Measurements from ENCODE around the gene PAQR8. TPM values are rescaled to one million over a fixed set of nuclear protein-coding genes. Genes with fewer than 3 reads are reported as not detected.

PAQR8 gene
- total and polyA plus RNA-seq, 2 of the 13 experiments (the other 11 are each of a cell fraction or from before 2014, with no cell fraction given): 37.7 to 50.7 TPM

DNA sequence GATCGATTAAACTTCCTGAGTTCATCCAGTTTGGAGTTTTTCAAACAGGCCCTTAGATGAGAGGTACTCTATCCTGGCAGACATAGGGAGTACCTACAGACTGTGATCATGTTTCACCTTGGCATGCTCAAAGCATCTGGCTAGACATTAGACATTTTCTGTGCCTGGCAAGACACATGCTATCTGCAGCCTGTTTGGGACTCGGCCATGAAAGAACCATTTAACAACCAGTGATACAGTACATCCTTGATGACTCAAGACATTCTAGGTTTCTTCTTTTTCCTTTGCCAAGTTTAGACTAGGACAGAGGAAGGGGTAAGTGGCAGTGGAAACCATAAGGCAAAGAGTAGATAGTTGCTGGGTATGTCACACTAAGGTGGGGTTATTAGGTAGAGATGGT is 15.4 kb upstream of the PAQR8 start:
- TF ChIP-seq, protein P1, sequence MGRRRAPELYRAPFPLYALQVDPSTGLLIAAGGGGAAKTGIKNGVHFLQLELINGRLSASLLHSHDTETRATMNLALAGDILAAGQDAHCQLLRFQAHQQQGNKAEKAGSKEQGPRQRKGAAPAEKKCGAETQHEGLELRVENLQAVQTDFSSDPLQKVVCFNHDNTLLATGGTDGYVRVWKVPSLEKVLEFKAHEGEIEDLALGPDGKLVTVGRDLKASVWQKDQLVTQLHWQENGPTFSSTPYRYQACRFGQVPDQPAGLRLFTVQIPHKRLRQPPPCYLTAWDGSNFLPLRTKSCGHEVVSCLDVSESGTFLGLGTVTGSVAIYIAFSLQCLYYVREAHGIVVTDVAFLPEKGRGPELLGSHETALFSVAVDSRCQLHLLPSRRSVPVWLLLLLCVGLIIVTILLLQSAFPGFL (CRISPR knock-in tag; IDR thresholded peaks at IDR 0.05): no peak
- TF ChIP-seq STAT5B (CRISPR knock-in tag; IDR thresholded peaks at IDR 0.05): no peak
- no peak for TF ChIP-seq SP1 (IDR thresholded peaks at IDR 0.05)
- no peak for TF ChIP-seq SP1 (CRISPR knock-in tag; IDR thresholded peaks at IDR 0.05)
- Histone ChIP-seq H3K4me1 (ENCODE audit: insufficient read depth, low read length) (peaks cover 20% of the 10 kb centered on the region), H3K9me3 (ENCODE audit: low read length) (no peaks in the 10 kb centered on the region), H3K4me3 (replicated peaks in 1 of 3; ENCODE audit: insufficient read depth in 1 of 3, low read depth in 2 of 3, low read length in 3 of 3) (no peak overlapping the region), H3K36me3 (replicated peaks in 1 of 2; ENCODE audit: control insufficient read depth in 1 of 2, insufficient read depth in 2 of 2, low read length in 2 of 2) (no peaks in the 10 kb centered on the region), H2AFZ (ENCODE audit: low read length) (no peak overlapping the region), H3K9ac (ENCODE audit: insufficient read depth, low read depth, low read length) (no peak overlapping the region), H3K27ac (ENCODE audit: extremely low read length, insufficient read depth, low read length) (no peak overlapping the region), H3K79me2 (ENCODE audit: insufficient read depth, low read length) (no peaks in the 10 kb centered on the region), H4K20me1 (ENCODE audit: insufficient read depth, low read length) (no peaks in the 10 kb centered on the region), H3K4me2 (ENCODE audit: low read depth, low read length) (no peak overlapping the region), H3K27me3 (ENCODE audit: control insufficient read depth in 1 of 2, insufficient read depth in 2 of 2, low read length in 2 of 2) (no peaks in the 10 kb centered on the region)
- DNase-seq (ENCODE audit: low spot score) (no peak), FAIRE-seq (no peak), ATAC-seq (no peak)
- intact Hi-C loops (cut with micrococcal nuclease; ENCODE audit: unreplicated experiment): no loop called here
- in situ Hi-C loops (cut with HindIII; ENCODE audit: extremely low pct_ligation_motif_present, low pct_unique_long_range_greater_than_20kb): no loop called here
- no TSS peak for BruUV-seq (replicated peaks)
- ChIA-PET CTCF (ENCODE audit: low intra/inter-chr PET ratio, low total read pairs) (no interaction called here), POLR2A (no interaction called here)
- 37% methylated on average over 2 of the region's 2 CpGs for WGBS (ENCODE audit: low lambda C conversion rate)

GRCh38 chr6:52347818-52348217 is 14.1 kb upstream of the PAQR8 start:
- TF ChIP-seq PCBP1 (IDR thresholded peaks at IDR 0.05; ENCODE audit: borderline replicate concordance, low read depth, low read length): no peak
- TF ChIP-seq MTA1 (CRISPR knock-in tag; IDR thresholded peaks at IDR 0.05; ENCODE audit: borderline replicate concordance): no peak
- TF ChIP-seq KAT7 (CRISPR knock-in tag; IDR thresholded peaks at IDR 0.05; ENCODE audit: borderline replicate concordance): no peak
- TF ChIP-seq, protein P2, sequence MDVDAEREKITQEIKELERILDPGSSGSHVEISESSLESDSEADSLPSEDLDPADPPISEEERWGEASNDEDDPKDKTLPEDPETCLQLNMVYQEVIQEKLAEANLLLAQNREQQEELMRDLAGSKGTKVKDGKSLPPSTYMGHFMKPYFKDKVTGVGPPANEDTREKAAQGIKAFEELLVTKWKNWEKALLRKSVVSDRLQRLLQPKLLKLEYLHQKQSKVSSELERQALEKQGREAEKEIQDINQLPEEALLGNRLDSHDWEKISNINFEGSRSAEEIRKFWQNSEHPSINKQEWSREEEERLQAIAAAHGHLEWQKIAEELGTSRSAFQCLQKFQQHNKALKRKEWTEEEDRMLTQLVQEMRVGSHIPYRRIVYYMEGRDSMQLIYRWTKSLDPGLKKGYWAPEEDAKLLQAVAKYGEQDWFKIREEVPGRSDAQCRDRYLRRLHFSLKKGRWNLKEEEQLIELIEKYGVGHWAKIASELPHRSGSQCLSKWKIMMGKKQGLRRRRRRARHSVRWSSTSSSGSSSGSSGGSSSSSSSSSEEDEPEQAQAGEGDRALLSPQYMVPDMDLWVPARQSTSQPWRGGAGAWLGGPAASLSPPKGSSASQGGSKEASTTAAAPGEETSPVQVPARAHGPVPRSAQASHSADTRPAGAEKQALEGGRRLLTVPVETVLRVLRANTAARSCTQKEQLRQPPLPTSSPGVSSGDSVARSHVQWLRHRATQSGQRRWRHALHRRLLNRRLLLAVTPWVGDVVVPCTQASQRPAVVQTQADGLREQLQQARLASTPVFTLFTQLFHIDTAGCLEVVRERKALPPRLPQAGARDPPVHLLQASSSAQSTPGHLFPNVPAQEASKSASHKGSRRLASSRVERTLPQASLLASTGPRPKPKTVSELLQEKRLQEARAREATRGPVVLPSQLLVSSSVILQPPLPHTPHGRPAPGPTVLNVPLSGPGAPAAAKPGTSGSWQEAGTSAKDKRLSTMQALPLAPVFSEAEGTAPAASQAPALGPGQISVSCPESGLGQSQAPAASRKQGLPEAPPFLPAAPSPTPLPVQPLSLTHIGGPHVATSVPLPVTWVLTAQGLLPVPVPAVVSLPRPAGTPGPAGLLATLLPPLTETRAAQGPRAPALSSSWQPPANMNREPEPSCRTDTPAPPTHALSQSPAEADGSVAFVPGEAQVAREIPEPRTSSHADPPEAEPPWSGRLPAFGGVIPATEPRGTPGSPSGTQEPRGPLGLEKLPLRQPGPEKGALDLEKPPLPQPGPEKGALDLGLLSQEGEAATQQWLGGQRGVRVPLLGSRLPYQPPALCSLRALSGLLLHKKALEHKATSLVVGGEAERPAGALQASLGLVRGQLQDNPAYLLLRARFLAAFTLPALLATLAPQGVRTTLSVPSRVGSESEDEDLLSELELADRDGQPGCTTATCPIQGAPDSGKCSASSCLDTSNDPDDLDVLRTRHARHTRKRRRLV (CRISPR knock-in tag; IDR thresholded peaks at IDR 0.05): no peak
- TF ChIP-seq SIN3B (IDR thresholded peaks at IDR 0.05; ENCODE audit: low read length): no peak
- no peak for TF ChIP-seq ZNF569 (CRISPR knock-in tag; IDR thresholded peaks at IDR 0.05; ENCODE audit: borderline replicate concordance)
- no peak for TF ChIP-seq ZNF773 (CRISPR knock-in tag; IDR thresholded peaks at IDR 0.05; ENCODE audit: borderline replicate concordance)
- no peak for TF ChIP-seq ZNF772 (CRISPR knock-in tag; IDR thresholded peaks at IDR 0.05)
- TF ChIP-seq KDM5A (IDR thresholded peaks at IDR 0.05; ENCODE audit: borderline replicate concordance, low read length): no peak
- TF ChIP-seq NFE2L1 (CRISPR knock-in tag; IDR thresholded peaks at IDR 0.05; ENCODE audit: borderline replicate concordance): no peak
- H3K9me3 ChIP-seq (ENCODE audit: low read length): no peaks in the 10 kb centered on the region
- no peak overlapping the region for H3K9ac ChIP-seq (ENCODE audit: insufficient read depth, low read depth, low read length)
- DNase-seq (ENCODE audit: low spot score): no peak
- no peak overlapping the region for H3K4me2 ChIP-seq (ENCODE audit: low read depth, low read length)
- FAIRE-seq: no peak
- no peaks in the 10 kb centered on the region for H4K20me1 ChIP-seq (ENCODE audit: insufficient read depth, low read length)
- H3K4me1 ChIP-seq (ENCODE audit: insufficient read depth, low read length): peaks cover 27% of the 10 kb centered on the region
- CTCF ChIA-PET (ENCODE audit: low intra/inter-chr PET ratio, low total read pairs): interaction anchor here (0.5 kb wide), 1 partner anchor 60 kb away, joined by 3 read pairs; no protein-coding TSS in a partner anchor
- in situ Hi-C loops (cut with HindIII; ENCODE audit: extremely low pct_ligation_motif_present, low pct_unique_long_range_greater_than_20kb): no loop called here
- no peaks in the 10 kb centered on the region for H3K36me3 ChIP-seq (replicated peaks in 1 of 2; ENCODE audit: control insufficient read depth in 1 of 2, insufficient read depth in 2 of 2, low read length in 2 of 2)
- WGBS (ENCODE audit: low lambda C conversion rate): 79% methylated on average over 1 of the region's 1 CpG
- H3K79me2 ChIP-seq (ENCODE audit: insufficient read depth, low read length): no peaks in the 10 kb centered on the region
- no peak overlapping the region for H3K27ac ChIP-seq (ENCODE audit: extremely low read length, insufficient read depth, low read length)
- H3K4me3 ChIP-seq (replicated peaks in 1 of 3; ENCODE audit: insufficient read depth in 1 of 3, low read depth in 2 of 3, low read length in 3 of 3): no peak overlapping the region
- intact Hi-C loops (cut with micrococcal nuclease; ENCODE audit: unreplicated experiment): no loop called here
- BruUV-seq (replicated peaks): no TSS peak
- H3K27me3 ChIP-seq (ENCODE audit: control insufficient read depth in 1 of 2, insufficient read depth in 2 of 2, low read length in 2 of 2): no peaks in the 10 kb centered on the region
- no peak for ATAC-seq
- POLR2A ChIA-PET: no interaction called here
- no peak overlapping the region for H2AFZ ChIP-seq (ENCODE audit: low read length)
